IPS-NIHi7 (cell line): ENCODE measurements around the gene ZNF594.
"Not testable (repeated sequence)": the region's sequence is repeated elsewhere in the genome, so short reads cannot be mapped to it uniquely, and the experiment has no call there.

ENCODE experiments used
- DNase-seq: peaks from one replicate; pipeline ENCODE4 v3.0.0; 2012; ENCODE audit warnings: mixed read lengths; ENCODE audit errors: extremely low spot score

Gene ZNF594

GRCh38 chr17:5201011-5201410 is 9.3 kb upstream of the ZNF594 start:
- DNase-seq: no peak

GRCh38 chr17:5200360-5200759 is 8.7 kb upstream of the ZNF594 start:
- no peak for DNase-seq

DNA sequence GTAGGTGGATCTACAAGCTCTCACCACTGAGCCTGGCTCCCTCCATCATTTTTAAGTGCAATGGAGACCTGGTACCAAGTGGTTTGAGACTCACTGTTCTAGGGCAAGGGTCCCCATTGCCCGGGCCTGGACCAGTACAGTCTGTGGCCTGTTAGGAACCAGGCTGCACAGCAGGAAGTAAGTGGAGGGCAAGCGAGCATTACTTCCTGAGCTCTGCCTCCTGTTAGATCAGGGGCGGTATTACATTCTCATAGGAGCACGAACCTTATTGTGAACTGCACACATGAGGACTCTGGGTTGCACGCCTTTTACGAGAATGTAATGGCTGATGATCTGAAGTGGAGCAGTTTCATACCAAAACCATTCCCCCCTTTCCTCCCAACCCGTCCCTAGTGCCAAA is 6.8 kb upstream of the ZNF594 start:
- no peak for DNase-seq

GRCh38 chr17:5194346-5194745 is 2.7 kb upstream of the ZNF594 start:
- no peak for DNase-seq

DNA sequence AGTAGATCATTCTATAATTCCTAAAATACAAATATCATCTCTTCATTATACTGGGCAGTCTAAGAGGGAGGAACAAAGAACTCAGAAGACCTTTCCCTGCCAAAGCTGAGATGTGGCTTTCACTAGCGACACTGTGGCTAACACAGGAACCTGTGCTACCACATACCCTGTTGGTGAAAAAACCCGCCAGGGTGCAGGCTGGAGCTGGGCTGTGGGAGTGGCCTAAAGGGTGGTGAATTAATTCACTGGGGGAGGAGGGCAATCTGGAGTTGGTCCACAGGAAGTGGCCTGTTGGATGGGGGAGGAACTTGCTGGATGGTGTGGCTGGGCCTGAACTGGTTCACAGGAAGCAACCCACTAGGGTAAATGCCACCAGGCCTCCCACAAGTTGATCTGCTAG is 7.4 kb downstream of the ZNF594 start:
- DNase-seq: no peak

DNA sequence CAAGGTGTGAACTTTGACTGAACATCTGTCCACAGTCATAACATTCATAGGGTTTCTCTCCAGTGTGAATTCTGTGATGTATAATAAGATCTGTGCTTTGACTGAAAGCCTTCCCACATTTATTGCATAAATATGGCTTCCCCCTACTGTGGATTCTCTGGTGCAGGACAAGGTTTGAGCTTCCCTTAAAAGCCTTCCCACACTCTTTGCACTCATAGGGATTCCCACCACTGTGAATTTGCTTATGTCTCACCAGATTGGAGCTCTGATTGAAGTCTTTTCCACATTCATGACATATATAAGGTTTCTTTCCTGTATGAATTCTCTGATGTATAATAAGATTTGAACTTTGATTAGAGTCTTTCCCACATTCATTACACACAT is 8.3 kb downstream of the ZNF594 start:
- no peak for DNase-seq

DNA sequence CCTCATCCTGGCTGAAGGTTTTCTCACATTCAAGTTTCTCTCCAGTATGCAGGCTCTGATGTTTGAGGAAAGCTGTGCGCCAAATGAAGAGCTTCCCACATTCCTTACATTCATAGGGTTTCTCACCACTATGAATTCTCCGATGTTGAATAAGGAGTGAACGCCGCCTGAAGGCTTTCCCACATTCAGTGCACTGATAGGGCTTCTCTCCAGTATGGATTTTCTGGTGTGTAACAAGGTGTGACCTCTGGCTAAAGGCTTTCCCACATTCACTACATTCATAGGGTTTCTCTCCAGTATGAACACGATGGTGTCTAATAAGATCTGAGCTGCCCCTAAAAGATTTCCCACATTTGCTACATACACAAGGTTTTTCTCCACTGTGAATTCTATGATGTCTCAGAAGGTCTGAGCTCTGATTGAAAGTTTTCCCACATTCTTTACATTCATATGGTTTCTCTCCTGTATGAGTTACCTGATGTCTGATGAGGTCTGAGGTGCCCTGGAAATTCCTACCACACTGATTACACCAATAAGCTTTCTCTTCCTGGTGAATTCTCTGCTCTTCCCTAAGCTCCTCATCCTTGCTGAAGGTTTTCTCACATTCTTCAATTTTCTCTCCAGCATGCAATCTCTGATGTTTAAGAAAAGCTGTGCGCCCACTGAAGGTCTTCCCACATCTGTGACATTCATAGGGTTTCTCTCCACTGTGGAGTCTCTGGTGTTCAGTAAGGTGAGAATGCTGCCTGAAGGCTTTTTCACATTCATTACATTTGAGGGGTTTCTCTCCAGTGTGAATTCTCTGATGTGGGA is 8.9 kb downstream of the ZNF594 start:
- DNase-seq: no peak

DNA sequence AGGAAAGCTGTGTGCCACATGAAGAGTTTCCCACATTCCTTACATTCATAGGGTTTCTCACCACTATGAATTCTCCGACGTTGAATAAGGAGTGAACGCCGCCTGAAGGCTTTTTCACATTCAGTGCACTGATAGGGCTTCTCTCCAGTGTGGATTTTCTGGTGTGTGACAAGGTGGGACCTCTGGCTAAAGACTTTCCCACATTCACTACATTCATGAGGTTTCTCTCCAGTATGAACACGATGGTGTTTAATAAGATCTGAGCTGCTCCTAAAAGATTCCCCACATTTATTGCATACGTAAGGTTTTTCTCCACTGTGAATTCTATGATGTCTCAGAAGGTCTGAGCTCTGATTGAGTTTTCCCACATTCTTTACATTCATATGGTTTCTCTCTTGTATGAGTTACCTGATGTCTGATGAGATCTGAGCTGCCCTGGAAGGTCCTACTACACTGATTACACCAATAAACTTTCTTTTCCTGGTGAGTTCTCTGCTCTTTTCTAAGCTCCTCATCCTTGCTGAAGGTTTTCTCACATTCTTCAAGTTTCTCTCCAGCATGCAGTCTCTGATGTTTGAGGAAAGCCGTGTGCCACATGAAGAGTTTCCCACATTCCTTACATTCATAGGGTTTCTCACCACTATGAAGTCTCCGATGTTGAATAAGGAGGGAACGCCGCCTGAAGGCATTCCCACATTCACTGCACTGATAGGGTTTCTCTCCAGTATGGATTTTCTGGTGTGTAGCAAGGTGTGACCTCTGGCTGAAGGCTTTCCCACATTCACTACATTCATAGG is 10.0 kb downstream of the ZNF594 start:
- DNase-seq: no peak

DNA sequence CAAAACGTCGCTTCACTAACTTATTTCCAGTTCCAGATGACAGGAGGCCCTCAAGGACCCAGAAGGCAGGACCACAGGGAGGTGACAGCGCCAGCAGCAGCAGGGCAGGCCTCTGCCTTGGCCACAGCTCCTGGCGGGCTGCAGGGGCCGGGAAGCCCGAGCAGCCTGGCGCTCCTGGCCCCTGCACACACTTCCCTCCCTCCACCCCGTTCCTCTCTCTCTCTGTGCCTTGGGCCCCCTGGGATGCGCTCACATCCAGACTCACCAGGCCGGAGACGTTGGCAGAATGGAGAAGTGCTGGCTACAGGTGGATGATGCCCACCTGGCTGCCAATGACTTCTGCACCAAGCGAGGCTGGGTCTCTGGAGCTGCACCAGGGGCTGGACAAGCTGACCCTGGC is 12.7 kb downstream of the ZNF594 start:
- no peak for DNase-seq

DNA sequence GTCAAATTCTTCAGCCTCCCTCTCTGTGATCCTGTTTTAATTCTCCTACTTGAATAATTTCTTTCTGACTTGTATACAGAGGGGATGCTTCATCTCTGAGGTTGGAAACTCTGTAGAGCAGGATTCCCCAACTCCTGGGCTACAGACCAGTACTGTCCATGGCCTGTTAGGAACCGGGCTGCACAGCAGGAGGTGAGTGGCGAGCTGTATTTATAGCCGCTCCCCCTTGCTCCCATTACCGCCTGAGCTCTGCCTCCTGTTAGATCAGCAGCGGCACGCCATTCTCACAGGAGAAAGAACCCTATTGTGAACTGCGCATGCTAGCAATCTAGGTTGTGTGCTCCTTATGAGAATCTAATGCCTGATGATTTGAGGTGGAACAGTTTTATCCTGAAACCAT is 16.6 kb downstream of the ZNF594 start:
- not testable (repeated sequence) for DNase-seq

GRCh38 chr17:5165791-5166564 is 25.7 kb downstream of the ZNF594 start:
- DNase-seq: not testable (repeated sequence)

DNA sequence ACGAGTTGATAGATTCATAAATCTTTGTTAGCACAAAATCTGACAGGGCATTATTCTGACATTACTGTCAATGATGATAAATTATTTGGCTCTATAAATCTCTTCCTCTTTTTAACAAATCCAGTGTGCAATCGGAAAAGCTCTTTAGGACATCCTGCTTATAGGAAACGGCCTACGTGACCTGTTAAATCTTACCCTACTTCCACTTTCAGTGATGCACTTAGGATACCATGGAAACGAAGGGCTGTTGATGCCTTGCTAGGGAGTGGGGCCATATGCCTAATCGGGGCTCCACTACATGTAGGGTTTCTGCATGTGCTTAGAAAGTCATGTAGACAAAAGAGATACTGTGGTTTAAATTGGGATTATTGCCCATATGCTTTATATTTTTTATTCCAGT is 27.2 kb downstream of the ZNF594 start:
- no peak for DNase-seq

GRCh38 chr17:5161793-5162192 is 29.9 kb downstream of the ZNF594 start:
- not testable (repeated sequence) for DNase-seq

- DNase-seq: not testable (repeated sequence)
Observed at GRCh38 chr17:5160702-5161101, 31.0 kb downstream of the ZNF594 start.

GRCh38 chr17:5146122-5146521 is 45.5 kb downstream of the ZNF594 start:
- not testable (repeated sequence) for DNase-seq

- DNase-seq: not testable (repeated sequence)
Observed at GRCh38 chr17:5142877-5143276, 48.8 kb downstream of the ZNF594 start.

GRCh38 chr17:5139458-5139732 is 52.3 kb downstream of the ZNF594 start:
- no peak for DNase-seq

DNA sequence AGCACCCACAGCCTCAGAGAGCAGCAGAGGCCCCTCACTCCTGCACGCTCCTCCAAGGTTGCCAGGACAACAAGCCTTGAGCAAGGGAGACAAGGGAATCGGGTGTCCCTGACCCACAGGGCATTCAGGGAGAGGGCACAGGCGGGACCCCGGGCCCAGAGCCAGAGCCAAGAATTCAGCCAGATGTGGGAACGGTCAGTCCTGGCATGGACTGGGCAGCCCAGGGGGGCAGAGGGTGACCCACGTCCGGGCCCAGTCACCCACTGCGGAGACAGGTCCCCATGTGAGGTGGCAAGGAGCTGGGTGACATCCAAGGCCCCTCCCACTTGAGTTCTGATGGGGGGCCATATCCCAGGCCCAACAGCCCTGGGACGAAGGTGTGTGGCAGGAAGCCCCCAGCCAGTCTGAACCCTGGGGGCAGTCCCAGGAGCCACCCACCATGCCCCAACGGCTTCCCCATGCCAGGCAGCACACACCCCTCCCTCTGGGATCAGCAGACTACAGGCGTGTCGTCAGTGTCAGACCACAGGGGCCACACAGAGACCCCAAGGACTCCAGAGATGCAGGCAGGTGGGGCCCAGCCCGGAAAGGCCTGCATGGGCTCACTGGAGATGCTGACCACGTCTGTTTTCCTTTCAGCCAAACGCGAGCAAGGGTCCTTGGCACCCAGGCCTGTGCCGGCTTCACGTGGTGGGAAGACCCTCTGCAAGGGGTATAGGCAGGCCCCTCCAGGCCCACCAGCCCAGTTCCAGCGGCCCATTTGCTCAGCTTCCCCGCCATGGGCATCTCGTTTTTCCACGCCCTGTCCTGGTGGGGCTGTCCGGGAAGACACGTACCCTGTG is 52.8 kb downstream of the ZNF594 start:
- DNase-seq: no peak

- not testable (repeated sequence) for DNase-seq
Observed at GRCh38 chr17:5138198-5138544, 53.5 kb downstream of the ZNF594 start.

DNA sequence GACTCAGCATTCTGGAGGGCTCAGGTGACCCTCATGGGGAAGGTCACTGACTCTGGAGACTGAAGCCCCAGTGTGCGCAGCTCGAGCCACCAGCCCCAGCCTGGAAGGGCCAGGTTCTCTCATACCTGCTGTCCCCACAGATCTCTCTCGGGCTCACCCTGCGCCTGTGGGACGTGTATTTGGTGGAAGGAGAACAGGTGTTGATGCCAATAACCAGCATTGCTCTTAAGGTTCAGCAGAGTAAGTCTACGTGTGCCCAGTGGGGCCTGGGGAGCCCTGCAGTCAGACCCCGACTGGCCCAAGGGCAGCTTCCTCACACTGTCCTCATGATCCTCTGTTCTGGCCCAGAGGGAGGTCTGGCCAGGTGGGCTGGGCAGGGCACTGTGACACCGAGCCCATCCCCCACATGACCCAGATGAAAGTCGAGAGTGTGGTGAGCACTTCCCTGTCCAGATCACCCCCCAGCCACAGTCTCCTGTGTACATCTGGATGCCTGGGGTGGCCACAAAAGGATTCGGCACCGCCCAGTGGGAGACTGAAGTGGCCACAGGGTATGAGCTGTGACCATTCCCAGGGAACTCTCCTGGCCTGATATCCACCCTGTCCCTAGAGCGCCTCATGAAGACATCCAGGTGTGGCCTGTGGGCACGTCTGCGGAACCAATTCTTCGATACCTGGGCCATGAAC is 54.0 kb downstream of the ZNF594 start:
- not testable (repeated sequence) for DNase-seq
